Measurements from ENCODE around the gene RBM20.

Gene RBM20

DNA sequence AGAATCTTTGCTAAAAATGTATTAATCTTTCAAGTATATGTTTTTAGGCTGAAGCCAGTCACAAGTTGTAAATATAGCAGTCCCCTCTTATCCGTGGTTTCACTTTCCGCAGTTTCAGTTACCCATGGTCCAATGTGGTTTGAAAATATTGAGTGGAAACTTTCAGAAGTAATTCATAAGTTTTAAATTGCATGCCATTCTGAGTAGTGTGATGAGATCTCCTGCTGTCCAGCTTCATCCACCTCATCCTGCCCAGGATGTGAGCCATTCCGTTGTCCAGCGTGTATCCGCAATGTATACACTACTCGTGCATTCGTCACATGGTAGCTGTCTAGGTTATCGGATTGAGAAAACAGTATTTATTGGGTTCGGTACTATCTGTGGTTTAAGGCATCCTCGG, 239.8 kb downstream of the RBM20 start:
- no peak for DNase-seq
- intact Hi-C loops (cut with DNase I), result no loop called here

DNA sequence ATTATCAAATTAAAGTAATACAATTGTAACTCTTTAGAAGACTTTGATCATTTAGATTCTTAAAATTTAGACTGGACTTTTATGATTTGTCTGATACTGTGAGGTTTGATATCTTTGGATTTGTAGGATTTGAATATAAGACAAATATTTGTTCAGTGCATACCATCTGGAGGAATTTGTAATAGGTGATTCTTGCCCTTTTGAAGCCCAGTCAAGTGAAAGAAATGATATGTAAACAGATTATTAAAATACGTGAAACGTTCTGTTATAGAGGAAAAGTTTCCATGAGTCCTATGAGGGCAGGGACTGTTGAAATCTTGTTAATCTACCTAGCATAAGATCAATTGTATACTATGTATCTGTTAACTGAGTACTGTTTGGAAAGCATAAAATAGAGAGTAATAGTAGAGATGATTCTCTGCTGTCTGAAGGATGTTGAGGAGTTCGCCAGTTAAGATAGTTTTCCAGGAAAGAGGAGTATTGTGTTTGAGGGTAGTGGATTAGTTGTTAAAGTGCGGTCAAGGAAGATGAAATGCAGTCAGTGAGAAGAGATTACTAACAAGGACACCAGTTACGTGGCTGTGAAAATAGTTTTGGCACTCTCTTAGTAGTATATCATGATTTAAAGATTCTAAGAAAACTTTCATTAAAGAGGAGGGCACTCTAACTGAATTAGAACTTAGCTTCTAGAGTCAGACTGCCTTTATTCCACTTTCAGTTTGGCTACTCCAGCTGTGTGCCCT, 242.0 kb downstream of the RBM20 start:
- intact Hi-C loops (cut with DNase I), result no loop called here
- no peak for DNase-seq

DNA sequence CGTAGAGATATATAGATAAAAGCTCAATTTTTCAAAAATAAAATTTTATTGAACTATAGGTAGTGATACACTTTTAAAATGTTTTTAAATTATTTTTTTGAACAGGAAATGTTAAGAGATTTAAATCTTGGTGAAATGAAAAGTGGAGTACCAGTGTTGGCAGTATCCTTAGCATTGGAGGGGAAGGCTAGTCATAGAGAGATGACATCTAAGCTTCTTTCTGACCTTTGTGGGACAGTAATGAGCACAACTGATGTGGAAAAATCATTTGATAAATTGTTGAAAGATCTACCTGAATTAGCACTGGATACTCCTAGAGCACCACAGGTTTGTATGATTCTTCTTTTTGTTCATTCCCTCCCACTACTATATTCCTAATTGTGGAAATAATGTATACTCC, 243.4 kb downstream of the RBM20 start:
- intact Hi-C loops (cut with DNase I), result no loop called here
- DNase-seq, result no peak
